GM19463 (cell line): ENCODE results near the gene RAP1GAP.

Experiments used
- ATAC-seq: cut with Tn5 transposase; IDR thresholded peaks from one replicate; pipeline ENCODE4 v1.9.1; 2021; ENCODE audit warnings: mild to moderate bottlenecking, moderate library complexity; ENCODE audit not compliant: unreplicated experiment

RAP1GAP gene

DNA sequence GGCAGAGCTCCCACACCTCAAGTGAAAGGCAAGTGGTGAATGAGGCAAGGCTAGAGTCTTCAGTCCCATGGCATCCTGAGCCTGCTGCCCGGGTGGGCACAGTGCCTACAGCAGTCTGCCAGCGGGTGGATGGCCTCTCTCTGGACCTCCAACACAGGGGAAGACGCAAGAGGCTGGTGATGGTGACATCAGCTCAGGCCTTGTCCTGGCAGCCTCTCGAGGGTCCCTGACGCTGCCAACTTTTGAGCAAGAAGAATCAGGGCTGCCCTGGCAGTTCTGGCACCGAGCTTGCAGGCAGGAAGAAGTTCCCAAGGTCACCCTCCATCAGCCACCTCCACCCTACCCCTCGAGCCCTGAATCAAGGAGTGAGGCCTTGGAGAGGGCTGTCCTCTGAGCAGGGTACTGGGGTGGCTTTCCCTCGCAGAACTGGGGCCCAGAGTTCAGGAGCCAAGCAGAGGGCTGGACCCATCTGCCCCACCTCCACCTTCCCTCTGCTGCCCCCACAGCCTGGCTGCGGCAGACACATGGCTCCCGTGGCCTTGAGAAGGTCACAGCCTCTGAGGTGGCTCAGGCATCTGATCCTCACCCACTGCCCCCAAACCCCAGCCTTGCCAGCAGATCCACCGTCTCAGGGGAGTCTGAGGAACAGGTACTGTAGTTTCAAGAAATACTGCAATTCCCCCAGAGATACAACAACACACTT is 5.8 kb downstream of the RAP1GAP start:
- no peak for ATAC-seq

DNA sequence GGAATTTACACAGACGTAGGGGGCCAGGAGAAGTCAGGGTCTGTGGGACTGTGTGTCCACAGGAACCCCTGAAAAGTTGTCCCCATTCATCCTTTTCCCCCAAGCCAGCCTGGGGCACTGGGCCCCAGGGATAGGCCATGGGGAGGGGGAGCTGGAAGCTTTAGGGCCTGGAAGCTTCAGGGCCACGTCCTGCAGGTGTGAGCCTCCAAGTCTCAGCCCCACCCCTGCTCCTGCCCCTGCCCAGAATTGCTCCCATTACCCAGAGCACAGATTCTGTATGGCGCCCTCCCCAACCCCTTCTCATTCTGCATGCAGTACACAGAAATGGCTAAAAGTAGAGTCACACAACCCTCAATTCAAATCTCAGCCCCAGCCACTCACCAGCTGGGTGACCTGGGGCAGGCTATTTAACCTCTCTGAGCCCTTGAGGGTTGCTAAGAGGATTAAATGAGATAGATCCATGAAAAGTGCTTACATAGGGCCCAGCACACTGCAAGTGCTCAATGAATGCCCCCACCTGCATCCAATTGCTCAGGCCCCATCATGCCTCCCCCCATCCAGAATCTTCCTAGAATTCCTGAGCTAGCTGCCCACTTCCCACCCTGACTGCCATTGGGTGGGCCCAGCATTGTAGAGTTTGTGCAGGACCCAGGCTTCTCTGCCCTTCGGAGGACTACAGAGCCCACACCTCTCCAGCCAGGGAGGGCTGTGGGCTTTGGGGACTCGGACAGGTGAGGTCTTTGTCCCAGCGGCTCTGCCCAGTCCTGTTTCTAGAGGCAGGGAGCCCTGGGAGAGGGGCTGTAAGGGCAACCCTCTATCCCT is 6.5 kb downstream of the RAP1GAP start:
- no peak for ATAC-seq

DNA sequence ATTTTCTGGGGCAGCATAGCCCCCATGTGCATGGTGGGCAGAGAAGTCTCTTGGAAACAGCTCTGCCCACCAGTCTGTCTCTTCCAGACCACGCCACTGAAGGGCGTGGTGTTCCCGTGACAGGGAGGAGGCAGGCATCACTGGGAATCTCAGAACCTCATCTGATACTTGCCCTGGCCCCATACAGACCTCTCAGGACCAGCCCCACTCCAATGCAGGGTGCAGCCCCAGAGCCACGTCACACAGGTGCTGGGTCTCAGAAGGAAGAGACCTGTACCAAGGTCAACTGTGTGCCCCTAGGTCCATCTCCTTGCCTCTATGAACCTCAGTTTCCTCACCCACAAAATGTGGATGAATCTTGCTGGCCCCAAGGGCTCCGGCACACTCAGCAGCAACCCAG is 7.3 kb downstream of the RAP1GAP start:
- ATAC-seq, result no peak

DNA sequence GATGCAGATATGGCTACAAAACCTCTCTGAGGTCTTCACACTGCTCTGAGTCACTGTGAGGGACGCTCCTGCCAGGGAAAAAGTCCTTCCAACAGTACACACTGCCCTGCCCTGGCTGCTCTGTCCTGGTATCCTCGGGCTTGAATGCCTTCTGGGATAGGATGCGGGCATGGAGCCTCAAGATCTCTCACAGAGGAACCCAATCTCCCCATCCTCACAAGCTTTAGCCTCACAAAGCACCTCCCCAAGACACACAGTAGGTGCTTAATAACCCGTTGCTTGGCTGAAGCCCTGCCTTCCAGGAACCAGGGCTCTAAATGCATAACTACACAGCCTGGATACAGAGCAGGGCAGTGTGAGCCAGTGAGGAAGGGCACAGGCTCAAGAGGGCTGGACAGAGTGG is 9.2 kb downstream of the RAP1GAP start:
- ATAC-seq, result no peak

DNA sequence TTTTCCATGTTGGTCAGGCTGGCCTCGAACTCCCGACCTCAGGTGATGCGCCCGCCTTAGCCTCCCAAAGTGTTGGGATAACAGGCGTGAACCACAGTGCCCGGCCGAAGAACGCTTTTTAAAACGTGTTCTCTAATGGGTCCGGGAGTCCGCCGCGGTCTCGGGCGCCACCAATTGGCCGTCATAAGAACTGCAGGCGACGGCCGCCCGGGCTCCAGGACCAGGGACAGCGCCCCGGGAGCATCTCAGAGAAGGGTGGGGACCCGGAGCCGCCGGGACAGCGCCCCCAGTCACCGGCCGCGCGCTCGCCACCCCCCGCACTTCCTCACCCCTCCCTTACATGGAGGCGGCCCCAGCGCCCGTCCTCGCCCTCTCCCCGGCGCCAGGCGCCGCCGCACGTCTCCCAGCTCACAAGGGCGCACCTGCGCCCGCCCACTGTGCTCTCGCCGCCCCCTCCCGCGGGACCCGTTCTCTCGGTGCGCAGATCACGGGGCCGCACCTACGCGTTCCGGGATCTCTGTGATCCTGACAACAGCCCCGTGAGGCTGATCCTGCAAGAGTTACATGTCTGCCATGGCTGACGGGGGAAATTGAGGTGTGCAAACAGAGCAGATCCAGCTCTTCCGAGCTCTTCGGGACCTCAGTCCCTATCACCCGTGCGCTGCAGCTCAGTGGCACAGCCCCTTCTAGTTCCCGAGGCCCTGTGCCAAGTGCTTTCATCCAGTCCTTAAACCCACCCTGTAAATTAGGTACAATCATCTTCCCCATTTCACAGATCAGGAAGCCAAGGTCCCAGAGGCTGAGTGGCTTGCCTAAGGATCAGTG is 9.8 kb downstream of the RAP1GAP start:
- ATAC-seq, result no peak

DNA sequence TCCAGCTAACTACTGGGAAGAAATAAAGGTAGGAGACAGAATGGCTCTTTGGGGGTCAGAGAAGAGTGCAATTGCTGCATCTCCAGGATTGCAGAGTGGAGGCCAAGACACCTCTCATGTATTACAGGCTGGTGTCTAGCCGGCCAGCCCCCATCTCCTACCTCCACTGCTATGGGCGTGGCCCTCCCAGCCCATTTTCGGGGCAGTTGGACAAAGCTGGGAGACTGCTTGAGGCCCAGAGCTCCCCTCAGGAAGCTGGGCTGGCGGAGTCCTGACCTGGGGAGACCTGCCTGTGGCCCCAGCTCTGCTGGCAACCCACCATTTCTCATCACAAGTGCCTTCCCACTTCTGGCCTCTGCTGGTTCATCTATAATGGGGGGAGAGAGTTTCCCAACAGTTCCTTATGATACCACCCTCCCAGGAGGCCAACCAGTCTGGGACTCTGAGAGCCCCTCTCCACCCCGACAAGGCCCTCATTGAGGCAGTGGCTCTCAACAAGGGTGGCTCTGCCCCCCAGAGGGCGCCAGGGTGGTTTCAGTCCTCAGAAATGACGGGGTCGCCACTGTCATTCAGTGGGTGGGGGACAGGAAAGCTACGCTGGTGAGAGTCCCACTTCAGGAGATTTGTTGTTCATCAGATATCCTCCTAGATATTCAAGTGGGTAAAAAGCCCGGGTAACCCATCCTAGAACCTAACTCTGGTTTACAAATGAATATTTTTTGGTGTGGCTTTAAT is 11.5 kb downstream of the RAP1GAP start:
- no peak for ATAC-seq

DNA sequence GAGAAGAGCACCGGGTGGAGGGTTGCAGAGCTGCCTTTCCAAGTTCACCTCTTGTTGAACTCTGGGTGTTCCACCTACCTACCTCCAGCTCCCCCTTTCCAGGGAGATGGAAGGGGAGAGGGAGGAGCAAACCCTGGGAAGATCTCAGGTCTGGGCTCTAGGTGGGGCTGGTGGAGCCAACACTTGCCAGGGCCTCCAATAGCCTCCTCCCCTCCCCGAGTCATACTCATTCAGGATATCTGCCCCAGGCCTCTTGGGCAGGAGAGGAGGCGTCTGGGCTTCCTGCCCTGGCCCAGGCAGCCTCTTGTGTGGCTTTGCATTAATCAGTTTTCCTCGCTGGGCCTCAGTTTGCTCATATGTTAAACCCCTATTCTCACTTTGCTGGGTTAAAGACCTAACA is 13.4 kb downstream of the RAP1GAP start:
- ATAC-seq, result no peak

DNA sequence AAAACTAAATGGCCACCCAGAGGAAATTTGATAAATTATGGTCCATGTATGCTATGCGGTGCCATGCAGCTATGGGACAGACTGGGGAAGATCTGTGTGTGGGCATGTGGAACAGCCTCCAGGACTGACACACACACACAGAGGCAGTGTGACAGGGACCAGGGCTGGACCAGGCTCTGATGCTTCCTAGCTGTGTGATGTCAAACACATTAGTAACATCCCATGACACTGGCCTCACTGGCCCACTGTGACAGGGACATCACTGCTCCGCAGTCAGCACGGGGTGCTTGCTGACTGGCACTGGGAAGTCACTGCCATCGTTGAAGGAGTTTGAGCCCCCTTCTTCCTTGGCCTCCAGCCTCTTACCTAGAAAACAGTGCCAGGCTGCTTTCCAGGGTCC is 13.9 kb downstream of the RAP1GAP start:
- no peak for ATAC-seq

DNA sequence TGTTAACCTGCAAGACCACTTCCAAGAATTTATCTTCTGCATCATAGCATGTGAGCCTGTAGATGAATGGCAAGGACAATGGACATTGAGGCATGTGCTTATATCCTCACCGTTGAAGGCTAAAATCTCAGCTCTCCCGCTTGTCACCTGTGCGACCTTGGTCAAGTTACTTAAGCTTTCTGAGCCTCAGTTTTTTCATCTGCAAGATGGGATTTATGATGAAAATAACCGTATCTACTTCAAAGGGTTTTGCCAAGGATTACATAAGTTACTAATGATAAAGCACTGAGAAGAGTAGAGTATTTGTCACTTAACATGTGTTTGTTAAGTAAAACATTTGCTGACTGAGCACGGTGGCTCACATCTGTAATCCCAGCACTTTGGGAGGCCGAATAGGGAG is 14.9 kb downstream of the RAP1GAP start:
- no peak for ATAC-seq

DNA sequence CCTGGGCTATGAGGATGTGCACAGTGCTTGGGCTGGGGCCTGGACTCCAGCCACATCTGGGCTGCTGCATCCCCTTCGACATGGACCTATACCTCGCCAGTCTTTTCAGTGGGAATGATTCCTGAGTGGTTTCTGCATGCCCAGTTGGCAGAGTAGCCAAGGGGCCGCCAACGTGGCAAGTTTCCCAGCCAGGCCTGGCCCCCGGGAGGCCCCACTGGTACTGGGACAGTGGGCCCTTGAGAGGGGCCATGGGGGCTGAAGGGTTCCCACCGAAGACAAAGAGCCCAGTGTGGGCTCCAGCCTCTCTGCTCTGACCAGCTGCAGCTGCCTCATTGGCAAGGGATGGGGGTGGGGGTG is 15.4 kb downstream of the RAP1GAP start:
- no peak for ATAC-seq

DNA sequence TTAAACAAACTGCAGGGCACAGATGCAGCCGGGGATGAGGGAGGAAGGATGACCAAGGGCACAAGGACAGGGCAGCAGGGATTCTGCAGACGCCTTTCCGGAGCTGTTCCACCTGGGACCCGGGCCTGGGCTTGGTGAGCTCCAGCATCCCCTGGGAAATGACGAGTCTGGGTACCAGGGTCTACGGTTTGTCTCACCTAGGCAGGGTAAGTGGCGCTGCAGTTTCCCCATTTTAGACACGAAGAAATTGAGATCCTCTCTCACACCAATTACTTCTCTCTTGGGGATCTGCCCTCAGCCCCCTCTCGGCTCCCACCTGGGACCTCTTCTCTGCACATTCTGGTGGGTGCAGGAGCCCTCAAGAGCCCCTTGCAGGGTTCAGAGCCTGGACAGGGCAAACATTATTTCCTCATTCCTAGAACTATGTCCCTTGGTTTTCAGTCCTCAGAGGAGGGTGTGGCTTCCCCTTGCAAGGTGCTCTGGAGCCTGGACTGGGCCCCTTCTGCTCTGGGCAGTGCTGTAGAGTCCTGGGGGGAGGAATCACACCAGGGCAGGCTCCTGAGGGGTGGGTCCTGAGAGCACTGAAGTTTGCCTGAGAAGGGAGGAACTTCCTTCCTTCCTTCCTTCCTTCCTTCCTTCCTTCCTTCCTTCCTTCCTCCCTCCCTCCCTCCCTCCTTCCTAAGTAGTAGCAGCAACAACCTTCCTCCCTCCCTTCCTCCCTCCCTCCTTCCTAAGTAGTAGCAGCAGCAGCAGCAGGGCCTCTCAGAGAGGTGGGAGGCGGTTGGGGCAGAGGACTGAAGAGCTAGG is 16.0 kb downstream of the RAP1GAP start:
- no peak for ATAC-seq

DNA sequence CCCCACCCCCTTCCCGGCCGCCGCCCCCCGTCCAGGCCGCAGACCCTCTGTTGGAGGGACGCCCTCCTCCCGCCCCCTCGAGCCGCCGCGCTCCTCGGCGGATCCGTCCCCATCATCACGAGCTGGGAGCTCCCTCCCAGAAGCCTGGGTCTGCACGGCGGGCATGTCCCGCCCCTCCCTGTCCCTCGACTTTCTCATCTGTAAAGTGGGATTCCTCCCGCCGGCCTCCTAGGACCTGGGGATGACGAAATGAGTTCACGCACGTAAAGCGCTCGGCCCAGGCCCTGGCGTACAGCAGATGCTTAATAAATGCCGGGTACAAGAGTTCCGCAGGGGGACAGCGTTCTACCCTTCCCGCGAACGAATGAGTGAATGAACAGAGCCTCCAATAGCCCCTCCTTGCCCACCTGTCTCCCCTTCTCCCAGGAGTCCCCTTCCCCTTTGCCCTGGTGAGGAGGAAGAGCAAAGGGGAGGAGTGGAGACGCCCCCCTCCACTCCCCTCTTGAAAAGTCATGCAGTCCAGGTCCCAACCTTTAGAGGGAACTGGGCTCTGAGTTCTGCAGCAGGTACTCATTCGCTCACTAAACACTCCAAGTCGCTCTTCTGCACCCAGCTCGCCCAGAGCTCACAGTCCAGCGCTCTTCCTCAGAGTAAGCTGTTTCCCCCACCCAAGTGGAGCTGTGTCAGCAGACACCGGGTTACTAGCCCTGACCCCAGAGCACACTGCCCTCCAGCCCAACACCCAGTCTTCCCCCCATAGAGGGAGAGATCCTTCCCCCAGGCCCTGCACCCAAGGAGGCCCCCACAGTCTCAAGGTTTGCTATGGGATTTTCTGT is 16.8 kb downstream of the RAP1GAP start:
- ATAC-seq, result no peak

DNA sequence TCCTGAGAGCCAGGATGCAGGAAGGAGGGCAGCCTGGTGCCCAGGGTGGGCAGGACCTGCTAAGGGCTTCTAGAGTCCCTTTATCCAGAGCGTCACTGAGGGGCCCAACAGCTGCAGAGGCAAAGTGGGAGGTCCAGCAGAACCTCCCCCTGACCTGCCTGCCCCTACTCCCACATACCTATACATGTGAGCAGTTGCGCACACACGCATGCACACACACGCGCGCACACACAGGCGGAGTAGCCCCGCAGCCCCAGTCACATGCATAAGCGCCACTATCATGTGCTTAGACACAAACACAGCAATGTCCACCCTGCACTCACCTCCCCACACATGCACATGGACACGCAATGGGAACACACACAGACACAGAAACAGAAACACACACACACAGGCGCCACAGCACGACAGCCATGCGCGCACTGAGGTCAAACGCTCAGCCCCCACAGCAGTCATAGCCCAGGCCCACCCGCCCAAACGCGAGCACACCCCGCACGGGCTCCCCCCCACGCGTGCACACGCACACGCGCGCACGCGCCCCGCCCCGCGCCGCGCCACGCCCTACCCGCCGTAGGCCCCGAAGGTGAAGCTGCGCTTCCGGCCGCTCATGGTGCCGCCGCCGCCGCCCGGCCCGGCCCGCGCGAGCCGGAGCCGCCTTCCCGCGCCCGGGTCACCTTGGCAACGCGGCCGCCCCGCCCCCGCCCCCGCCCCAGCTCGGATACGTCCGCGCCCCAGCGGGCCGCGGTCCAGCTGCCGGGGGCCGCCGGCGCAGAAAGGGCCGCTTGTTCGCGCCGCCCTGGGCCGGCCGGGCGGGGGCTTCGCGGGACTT is 17.7 kb downstream of the RAP1GAP start:
- no peak for ATAC-seq

DNA sequence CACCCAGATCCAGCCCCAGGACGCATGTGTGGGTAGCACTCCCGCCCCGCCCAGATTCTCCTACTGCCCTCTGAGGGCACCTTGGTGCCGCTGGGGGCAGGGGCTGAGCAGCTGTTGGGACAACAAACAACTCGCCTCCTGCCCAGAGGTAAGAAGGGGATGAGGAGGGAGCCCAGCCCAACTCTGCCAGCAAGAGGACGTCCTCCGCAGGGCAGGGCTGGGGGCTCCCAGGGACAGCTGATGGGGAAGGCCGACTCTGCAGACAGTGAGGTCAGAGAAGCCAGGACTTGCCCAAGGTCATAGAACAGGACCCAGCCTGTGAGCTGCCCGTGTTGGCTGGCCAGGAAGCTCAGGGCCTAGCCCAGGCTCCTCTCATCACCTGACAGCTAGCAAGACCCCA is 18.8 kb downstream of the RAP1GAP start:
- ATAC-seq, result no peak

DNA sequence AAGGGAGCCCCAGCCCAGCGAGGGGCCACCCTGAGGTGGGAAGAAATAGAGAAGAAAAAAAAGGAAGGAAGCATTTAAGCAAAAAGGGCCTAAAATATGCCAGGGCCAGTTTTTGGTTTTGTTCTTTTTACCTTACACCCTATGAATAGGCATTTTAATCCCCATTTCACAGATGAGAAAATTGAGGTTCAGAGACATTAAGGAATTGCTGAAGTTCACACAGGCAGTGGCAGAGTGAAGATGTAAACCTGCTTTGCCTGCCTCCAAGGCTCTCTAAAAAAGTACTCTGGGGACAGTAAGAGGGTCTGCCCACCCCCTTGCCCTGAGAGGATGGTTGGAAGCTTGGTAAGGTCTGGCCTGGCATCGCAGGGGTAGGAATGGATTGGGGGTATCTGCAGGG is 19.8 kb downstream of the RAP1GAP start:
- no peak for ATAC-seq

DNA sequence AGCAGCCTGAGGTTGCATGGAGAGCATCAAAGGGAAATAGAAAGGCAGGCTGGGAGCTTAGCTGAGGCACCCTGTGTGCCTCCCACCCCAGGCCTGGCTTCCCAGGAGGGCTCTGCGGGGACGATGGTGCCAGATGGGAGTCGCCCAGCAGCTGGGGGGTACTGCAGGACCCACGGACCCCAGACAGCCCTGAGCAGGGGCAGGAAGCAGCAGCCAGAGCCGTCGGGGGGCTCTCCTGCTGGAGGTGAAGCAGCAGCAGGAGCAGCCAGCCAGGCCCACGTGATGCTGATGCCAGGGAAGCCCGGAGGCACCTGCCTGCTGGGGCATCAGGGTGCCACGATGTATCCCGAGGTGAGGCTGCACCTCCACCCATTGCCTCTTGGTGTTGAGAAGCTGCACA is 20.4 kb downstream of the RAP1GAP start:
- no peak for ATAC-seq

DNA sequence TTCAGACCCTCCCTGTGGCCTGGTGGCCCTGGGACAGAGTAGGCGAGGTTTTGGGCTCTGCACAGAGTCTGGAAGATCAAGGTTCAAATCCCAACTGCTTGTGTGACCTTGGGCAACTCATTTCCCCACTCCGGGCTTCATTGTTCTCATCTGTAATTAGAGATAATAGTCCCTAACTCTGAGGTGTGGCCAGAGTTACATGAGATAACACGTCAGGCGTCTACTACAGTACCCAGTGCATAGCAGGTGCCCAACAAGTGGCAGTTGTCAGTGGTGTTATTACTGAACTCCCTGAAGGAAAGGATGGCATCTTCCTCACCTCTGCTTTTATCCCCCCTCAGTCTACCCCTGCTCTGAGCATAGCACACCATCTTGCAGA is 20.8 kb downstream of the RAP1GAP start:
- no peak for ATAC-seq
